Trophoblast cell (in vitro differentiated cells and primary cell): ENCODE data around the gene GP9.

Experiments
- DNase-seq, 2 donors: peaks; one replicate each; pipeline ENCODE4 v3.0.0-alpha.2; 2016
- H2AFZ ChIP-seq: 2 replicates; pipeline ENCODE4 v1.6.1; 2013; ENCODE audit warnings: low read length, moderate library complexity, mild to moderate bottlenecking; ENCODE audit not compliant: insufficient read depth, poor library complexity
- H2AK5ac ChIP-seq: 2 replicates; pipeline ENCODE4 v1.6.1; 2013; ENCODE audit warnings: mild to moderate bottlenecking, low read length
- H2BK120ac ChIP-seq: 2 replicates; pipeline ENCODE4 v1.6.1; 2013; ENCODE audit warnings: low read length, mild to moderate bottlenecking, moderate library complexity; ENCODE audit not compliant: insufficient read depth, poor library complexity
- H2BK12ac ChIP-seq: 2 replicates; pipeline ENCODE4 v1.6.1; 2013; ENCODE audit warnings: mild to moderate bottlenecking, low read length, moderate library complexity
- H2BK5ac ChIP-seq: 2 replicates; pipeline ENCODE4 v1.6.1; 2013; ENCODE audit warnings: low read length, low read depth, moderate library complexity, mild to moderate bottlenecking; ENCODE audit not compliant: poor library complexity
- H3K14ac ChIP-seq: 2 replicates; pipeline ENCODE4 v1.6.1; 2013; ENCODE audit warnings: mild to moderate bottlenecking, low read length
- H3K18ac ChIP-seq: 2 replicates; pipeline ENCODE4 v1.6.1; 2013; ENCODE audit warnings: mild to moderate bottlenecking, low read length
- H3K23ac ChIP-seq: 2 replicates; pipeline ENCODE4 v1.6.1; 2013; ENCODE audit warnings: low read length
- H3K27ac ChIP-seq: 2 replicates; pipeline ENCODE4 v1.5.1; 2013; ENCODE audit warnings: low read depth, mild to moderate bottlenecking, inconsistent platforms, low read length, moderate library complexity
- H3K27me3 ChIP-seq: 2 replicates; pipeline ENCODE4 v1.6.1; 2013; ENCODE audit warnings: inconsistent platforms, mild to moderate bottlenecking, low read length, moderate library complexity; ENCODE audit not compliant: insufficient read depth
- H3K36me3 ChIP-seq, 2 experiments: 1 replicate in 1 of 2; 2 replicates in 1 of 2; pipeline ENCODE4 v1.6.1; 2013; ENCODE audit warnings: low read length in 2 of 2, mild to moderate bottlenecking in 2 of 2, moderate library complexity in 1 of 2; ENCODE audit not compliant: insufficient read depth in 2 of 2, control insufficient read depth in 1 of 2
- H3K4ac ChIP-seq: 2 replicates; pipeline ENCODE4 v1.6.1; 2013; ENCODE audit warnings: low read depth, mild to moderate bottlenecking, low read length, moderate library complexity
- H3K4me1 ChIP-seq, 2 experiments: 1 replicate in 1 of 2; 2 replicates in 1 of 2; pipeline ENCODE4 v1.6.1; 2013; ENCODE audit warnings: low read length in 2 of 2, mild to moderate bottlenecking in 2 of 2, moderate library complexity in 1 of 2; ENCODE audit not compliant: insufficient read depth in 2 of 2, control insufficient read depth in 1 of 2
- H3K4me2 ChIP-seq: 2 replicates; pipeline ENCODE4 v1.6.1; 2013; ENCODE audit warnings: inconsistent platforms, mild to moderate bottlenecking, low read length, moderate library complexity
- H3K4me3 ChIP-seq: 2 replicates; pipeline ENCODE4 v1.5.1; 2013; ENCODE audit warnings: mild to moderate bottlenecking, low read depth, low read length, inconsistent platforms
- H3K79me1 ChIP-seq: one replicate; pipeline ENCODE4 v1.6.1; 2013; ENCODE audit warnings: low read length
- H3K79me2 ChIP-seq: 2 replicates; pipeline ENCODE4 v1.6.1; 2013; ENCODE audit warnings: low read length, mild to moderate bottlenecking; ENCODE audit not compliant: control insufficient read depth, insufficient read depth, poor library complexity
- H3K9ac ChIP-seq: 2 replicates; pipeline ENCODE4 v1.6.1; 2013; ENCODE audit warnings: mild to moderate bottlenecking, low read length
- H3K9me3 ChIP-seq: 2 replicates; pipeline ENCODE4 v1.6.1; 2013; ENCODE audit warnings: low read depth, mild to moderate bottlenecking, control low read depth, inconsistent platforms, low read length; ENCODE audit not compliant: insufficient read depth
- H4K12ac ChIP-seq: 2 replicates; pipeline ENCODE4 v1.6.1; 2013; ENCODE audit warnings: low read depth, mild to moderate bottlenecking, low read length, moderate library complexity
- H4K8ac ChIP-seq: 2 replicates; pipeline ENCODE4 v1.6.1; 2013; ENCODE audit warnings: low read depth, mild to moderate bottlenecking, low read length, moderate library complexity
- H4K91ac ChIP-seq: one replicate; pipeline ENCODE4 v1.6.1; 2013; ENCODE audit warnings: low read depth, mild to moderate bottlenecking, low read length, moderate library complexity
- WGBS: extraction: QIAGEN DNeasy Blood & Tissue Kit; methylation state at CpG from one replicate; pipeline ENCODE4 v1.1.7; 2013; ENCODE audit warnings: missing lambda C conversion rate; ENCODE audit not compliant: insufficient read length, insufficient coverage; ENCODE audit errors: extremely low coverage; 5-methylcytosine and 5-hydroxymethylcytosine counted together

Gene GP9

DNA sequence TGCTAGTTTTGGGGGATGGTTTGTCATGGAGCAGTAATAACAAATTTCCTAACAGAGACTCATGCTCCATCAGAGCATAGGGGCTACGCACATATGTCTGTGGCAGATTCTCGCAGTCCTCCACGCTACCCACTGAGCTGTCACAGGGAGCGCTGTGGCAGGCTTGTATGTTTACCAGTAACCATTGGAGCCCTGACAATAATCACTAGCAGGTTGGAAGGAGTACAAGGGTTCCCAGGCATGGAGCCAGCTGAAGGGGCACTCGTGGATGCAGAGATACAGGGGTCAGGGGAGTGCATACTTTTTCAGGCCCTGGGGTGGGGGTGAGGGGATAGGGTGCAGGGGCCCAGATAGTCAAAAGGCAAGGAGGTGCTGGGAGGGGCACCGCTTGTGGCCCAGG lies 7.9 kb upstream of the GP9 start:
- Histone ChIP-seq H3K36me3 (no peaks in the 10 kb centered on the region), H3K9me3 (no peaks in the 10 kb centered on the region), H3K79me1 (no peaks in the 10 kb centered on the region), H3K4ac (no peak overlapping the region), H4K91ac (no peak overlapping the region), H3K23ac (no peak overlapping the region), H3K14ac (no peak overlapping the region), H3K27me3 (no peaks in the 10 kb centered on the region), H3K9ac (no peak overlapping the region), H2BK120ac (no peak overlapping the region), H3K4me2 (no peak overlapping the region), H2BK5ac (no peak overlapping the region), H3K18ac (no peak overlapping the region), H3K27ac (no peak overlapping the region), H2BK12ac (no peak overlapping the region), H4K12ac (no peak overlapping the region), H2AFZ (no peak overlapping the region), H3K4me3 (no peak overlapping the region), H2AK5ac (no peak overlapping the region), H3K4me1 (no peaks in the 10 kb centered on the region), H3K79me2 (no peaks in the 10 kb centered on the region), H4K8ac (no peak overlapping the region)
- DNase-seq, result no peak
- no CpG with 5 or more reads among the region's 6 CpGs for WGBS

- no peak overlapping the region for H3K18ac ChIP-seq
- H3K79me1 ChIP-seq, result no peaks in the 10 kb centered on the region
- H4K91ac ChIP-seq, result no peak overlapping the region
- H2BK12ac ChIP-seq, result no peak overlapping the region
- H3K9me3 ChIP-seq, result no peaks in the 10 kb centered on the region
- no peak overlapping the region for H3K4ac ChIP-seq
- H3K36me3 ChIP-seq, result no peaks in the 10 kb centered on the region
- no peaks in the 10 kb centered on the region for H3K27me3 ChIP-seq
- no peak overlapping the region for H3K4me2 ChIP-seq
- no peak overlapping the region for H4K8ac ChIP-seq
- H2BK120ac ChIP-seq, result no peak overlapping the region
- H4K12ac ChIP-seq, result no peak overlapping the region
- H3K79me2 ChIP-seq, result peaks cover 2% of the 10 kb centered on the region
- H2BK5ac ChIP-seq, result no peak overlapping the region
- no peak overlapping the region for H3K23ac ChIP-seq
- no peak overlapping the region for H2AK5ac ChIP-seq
- no peak overlapping the region for H3K4me3 ChIP-seq
- H3K27ac ChIP-seq, result no peak overlapping the region
- WGBS, result no CpG with 5 or more reads among the region's 3 CpGs
- no peak overlapping the region for H3K9ac ChIP-seq
- no peaks in the 10 kb centered on the region for H3K4me1 ChIP-seq
- H3K14ac ChIP-seq, result no peak overlapping the region
- H2AFZ ChIP-seq, result no peak overlapping the region
- DNase-seq, result no peak
These were observed 5.9 kb upstream of the GP9 start for GRCh38 chr3:129054605-129055104.

GRCh38 chr3:129056451-129057173 lies 4.0 kb upstream of the GP9 start:
- no peaks in the 10 kb centered on the region for H3K27me3 ChIP-seq
- no peak overlapping the region for H3K14ac ChIP-seq
- no peak overlapping the region for H3K23ac ChIP-seq
- H3K4me2 ChIP-seq, result no peak overlapping the region
- H3K27ac ChIP-seq, result no peak overlapping the region
- H3K79me1 ChIP-seq, result no peaks in the 10 kb centered on the region
- no peak overlapping the region for H3K4ac ChIP-seq
- DNase-seq, result no peak
- no peak overlapping the region for H2BK120ac ChIP-seq
- H3K9me3 ChIP-seq, result peaks cover under 1% of the 10 kb centered on the region
- H3K36me3 ChIP-seq, result no peaks in the 10 kb centered on the region
- H3K79me2 ChIP-seq, result peaks cover 2% of the 10 kb centered on the region
- no peak overlapping the region for H4K91ac ChIP-seq
- H3K18ac ChIP-seq, result no peak overlapping the region
- no peak overlapping the region for H4K12ac ChIP-seq
- H2AFZ ChIP-seq, result no peak overlapping the region
- H4K8ac ChIP-seq, result no peak overlapping the region
- no peak overlapping the region for H2AK5ac ChIP-seq
- H2BK12ac ChIP-seq, result no peak overlapping the region
- H3K9ac ChIP-seq, result no peak overlapping the region
- no CpG with 5 or more reads among the region's 9 CpGs for WGBS
- H2BK5ac ChIP-seq, result no peak overlapping the region
- no peaks in the 10 kb centered on the region for H3K4me1 ChIP-seq
- no peak overlapping the region for H3K4me3 ChIP-seq

GRCh38 chr3:129057249-129057648 lies 3.3 kb upstream of the GP9 start:
- no peak overlapping the region for H3K4ac ChIP-seq

More at GRCh38 chr3:129057249-129057648, 3.3 kb upstream of the GP9 start:
- Histone ChIP-seq H3K27me3 (no peaks in the 10 kb centered on the region), H3K14ac (no peak overlapping the region), H4K12ac (no peak overlapping the region), H3K36me3 (no peaks in the 10 kb centered on the region), H2BK12ac (no peak overlapping the region), H3K27ac (no peak overlapping the region), H3K79me2 (peaks cover 2% of the 10 kb centered on the region), H4K91ac (no peak overlapping the region), H3K79me1 (no peaks in the 10 kb centered on the region), H3K4me2 (no peak overlapping the region), H3K9me3 (peaks cover 2% of the 10 kb centered on the region), H2BK120ac (no peak overlapping the region), H3K4me1 (no peaks in the 10 kb centered on the region), H2BK5ac (no peak overlapping the region), H3K23ac (no peak overlapping the region), H4K8ac (no peak overlapping the region), H2AFZ (no peak overlapping the region), H3K4me3 (no peak overlapping the region), H3K18ac (no peak overlapping the region), H2AK5ac (no peak overlapping the region), H3K9ac (no peak overlapping the region)
- no CpG with 5 or more reads among the region's 4 CpGs for WGBS
- no peak for DNase-seq
